IMR-90 (cell line): ENCODE measurements around the gene ADTRP.

Source experiments
- CEBPB ChIP-seq: IDR thresholded peaks from 2 replicates; pipeline ENCODE4 v1.6.1; 2012; ENCODE audit warnings: low read depth, low read length, improper control_type of control experiment
- CTCF ChIP-seq: conservative IDR thresholded peaks from 2 replicates; pipeline ENCODE4 v1.5.1; 2012; ENCODE audit warnings: mild to moderate bottlenecking, low read depth, low read length, improper control_type of control experiment
- POLR2A ChIP-seq: IDR thresholded peaks from 2 replicates; pipeline ENCODE4 v1.6.1; 2012; ENCODE audit warnings: mild to moderate bottlenecking, low read depth, low read length
- RAD21 ChIP-seq: IDR thresholded peaks from 2 replicates; pipeline ENCODE4 v1.6.1; 2012; ENCODE audit warnings: low read length, improper control_type of control experiment
- USF2 ChIP-seq: fragments of 150-350 bp; IDR thresholded peaks from 2 replicates; pipeline ENCODE4 v1.6.1; 2017; ENCODE audit warnings: mild to moderate bottlenecking, antibody characterized with exemption, low read length, low read depth

GRCh38 chr6:11771473-11772048 lies 7.0 kb downstream of the ADTRP start:
- TF ChIP-seq CTCF (no peak), POLR2A (no peak), USF2 (no peak), CEBPB (peak; percentile 78), RAD21 (no peak)
